ENCODE results near the gene SPOCK1.

The SPOCK1 gene

DNA sequence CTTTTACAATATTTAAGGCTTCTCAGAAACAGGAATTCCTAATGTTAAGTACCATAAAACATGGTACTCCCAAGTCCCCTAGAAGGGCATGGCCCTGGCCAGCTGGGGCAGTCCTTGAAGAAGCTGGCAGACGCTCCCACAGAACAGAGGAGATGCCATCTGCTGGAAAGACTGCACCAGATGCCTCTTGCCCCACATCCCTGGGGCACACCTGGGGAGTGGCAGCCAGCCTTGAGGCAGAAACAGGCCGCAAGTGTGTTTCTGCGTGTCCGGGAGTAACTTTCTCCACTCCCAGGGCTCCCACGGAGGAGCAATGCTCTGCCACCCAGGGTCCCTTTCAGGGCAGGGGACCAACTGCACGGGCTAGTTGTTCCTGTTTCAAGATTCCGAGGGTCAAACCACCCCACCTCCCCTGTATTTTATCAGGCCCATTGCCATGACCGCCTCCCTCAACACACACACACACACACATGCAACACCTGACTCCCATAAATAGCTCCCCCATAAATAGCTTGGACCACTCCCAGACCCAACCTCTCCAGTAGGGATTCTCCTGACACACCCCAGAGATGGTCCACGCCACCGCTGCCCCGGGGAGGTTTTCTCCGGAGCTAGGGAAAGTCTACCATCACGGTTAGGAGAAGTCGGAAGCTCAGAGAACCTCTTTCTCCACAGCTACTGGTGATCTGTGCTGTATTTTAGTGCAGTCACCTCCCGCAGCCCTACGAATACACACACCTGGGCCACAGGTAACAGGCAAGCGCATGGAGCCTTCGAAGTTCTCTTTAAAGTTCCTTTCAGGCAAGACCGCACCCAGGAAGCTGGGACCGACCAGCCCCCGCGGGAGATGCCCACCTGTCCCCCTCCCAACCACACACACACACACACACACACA is 1.5 kb downstream of the SPOCK1 start:
- Histone ChIP-seq H3K4me3 (ENCODE audit: low read depth in 1 of 5, low read length in 5 of 5) (peak overlapping the region in 4 of 5 donors; percentile 52 to 68 (median 60)), H3K9me3 (ENCODE audit: control insufficient read depth in 5 of 5, low read length in 5 of 5) (no peaks in the 10 kb centered on the region), H3K4me1 (ENCODE audit: control insufficient read depth in 5 of 5, insufficient read depth in 5 of 5, low read length in 5 of 5) (peaks cover 0 to 14% (median 10%) of the 10 kb centered on the region in 5 donors), H3K9ac (ENCODE audit: low read length in 5 of 5) (no peak overlapping the region), H3K27ac (ENCODE audit: low read depth, low read length) (no peak overlapping the region), H3K36me3 (ENCODE audit: control insufficient read depth in 5 of 5, insufficient read depth in 5 of 5, low read length in 5 of 5) (no peaks in the 10 kb centered on the region), H3K27me3 (ENCODE audit: control insufficient read depth in 5 of 5, insufficient read depth in 4 of 5, low read length in 5 of 5) (peaks cover 10 to 20% (median 12%) of the 10 kb centered on the region in 5 donors)

DNA sequence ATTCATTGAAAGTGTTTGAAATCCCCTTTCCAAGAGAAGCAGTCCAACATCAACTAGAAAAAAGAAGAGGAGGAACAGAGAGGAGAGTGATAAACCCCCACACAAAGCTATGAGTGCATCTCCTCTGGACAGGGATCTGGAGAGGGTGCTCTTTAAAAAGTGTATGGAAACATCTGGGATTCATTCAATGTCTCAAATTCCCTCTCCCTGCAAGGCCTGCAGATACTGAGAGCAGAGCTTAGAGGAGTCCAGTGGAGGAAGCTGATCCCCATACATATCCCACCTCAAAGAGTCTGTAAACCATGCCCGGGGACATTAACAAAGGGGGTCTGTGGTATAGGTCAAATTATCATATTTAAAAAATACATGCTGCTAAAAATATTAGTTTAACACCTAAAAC is 2.2 kb downstream of the SPOCK1 start:
- Histone ChIP-seq H3K27ac (ENCODE audit: low read depth, low read length) (no peak overlapping the region), H3K4me3 (ENCODE audit: low read depth in 1 of 5, low read length in 5 of 5) (no peak overlapping the region), H3K36me3 (ENCODE audit: control insufficient read depth in 5 of 5, insufficient read depth in 5 of 5, low read length in 5 of 5) (no peaks in the 10 kb centered on the region), H3K27me3 (ENCODE audit: control insufficient read depth in 5 of 5, insufficient read depth in 4 of 5, low read length in 5 of 5) (peaks cover 10 to 18% (median 12%) of the 10 kb centered on the region in 5 donors), H3K4me1 (ENCODE audit: control insufficient read depth in 5 of 5, insufficient read depth in 5 of 5, low read length in 5 of 5) (peaks cover 0 to 14% (median 10%) of the 10 kb centered on the region in 5 donors), H3K9ac (ENCODE audit: low read length in 5 of 5) (no peak overlapping the region), H3K9me3 (ENCODE audit: control insufficient read depth in 5 of 5, low read length in 5 of 5) (no peaks in the 10 kb centered on the region)

DNA sequence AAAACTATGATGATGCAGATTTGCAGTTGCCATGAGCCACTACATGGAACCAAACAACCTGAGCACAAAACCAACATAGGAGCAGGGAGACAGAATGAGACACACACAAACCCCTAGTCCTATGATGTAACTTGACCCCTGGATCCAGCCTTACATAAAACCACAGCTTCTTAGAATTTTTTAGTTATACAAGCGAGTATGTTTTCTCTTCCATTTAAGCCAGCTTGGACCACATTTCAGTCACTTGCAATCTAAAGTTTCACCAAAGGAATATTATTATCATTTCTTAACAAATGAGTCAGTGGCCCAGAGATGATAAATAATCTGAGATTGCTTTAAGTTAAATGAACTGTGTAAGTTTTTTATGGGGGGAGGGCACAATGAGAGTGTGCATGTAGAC is 6.8 kb downstream of the SPOCK1 start:
- no peak overlapping the region for H3K4me3 ChIP-seq (ENCODE audit: low read depth in 1 of 5, low read length in 5 of 5)
- no peaks in the 10 kb centered on the region for H3K9me3 ChIP-seq (ENCODE audit: control insufficient read depth in 5 of 5, low read length in 5 of 5)
- no peaks in the 10 kb centered on the region for H3K4me1 ChIP-seq (ENCODE audit: control insufficient read depth in 5 of 5, insufficient read depth in 5 of 5, low read length in 5 of 5)
- H3K27ac ChIP-seq (ENCODE audit: low read depth, low read length) = no peak overlapping the region
- H3K9ac ChIP-seq (ENCODE audit: low read length in 5 of 5) = no peak overlapping the region
- H3K36me3 ChIP-seq (ENCODE audit: control insufficient read depth in 5 of 5, insufficient read depth in 5 of 5, low read length in 5 of 5) = no peaks in the 10 kb centered on the region
- peaks cover 0 to 2% (median under 1%) of the 10 kb centered on the region in 5 donors for H3K27me3 ChIP-seq (ENCODE audit: control insufficient read depth in 5 of 5, insufficient read depth in 4 of 5, low read length in 5 of 5)

DNA sequence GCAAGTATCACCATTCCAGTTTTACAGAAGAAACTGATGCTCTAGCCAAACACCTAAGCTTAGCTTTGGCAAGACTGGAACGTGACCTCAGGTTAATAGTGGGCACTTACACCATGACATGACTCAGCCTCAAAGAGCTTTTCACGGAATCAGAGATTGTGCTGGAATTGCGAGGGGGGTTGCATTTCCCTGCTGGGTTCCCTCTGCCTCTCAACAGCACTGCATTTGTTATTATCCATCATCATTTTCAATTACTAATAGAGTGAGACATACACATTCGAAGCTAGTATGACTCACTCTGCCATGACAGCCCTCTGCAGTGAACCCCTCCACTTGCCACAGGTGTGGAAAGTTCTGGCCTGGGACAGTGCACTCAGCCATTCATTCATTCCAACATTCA is 8.0 kb downstream of the SPOCK1 start:
- no peak overlapping the region for H3K27ac ChIP-seq (ENCODE audit: low read depth, low read length)
- H3K9ac ChIP-seq (ENCODE audit: low read length in 5 of 5) = no peak overlapping the region

DNA sequence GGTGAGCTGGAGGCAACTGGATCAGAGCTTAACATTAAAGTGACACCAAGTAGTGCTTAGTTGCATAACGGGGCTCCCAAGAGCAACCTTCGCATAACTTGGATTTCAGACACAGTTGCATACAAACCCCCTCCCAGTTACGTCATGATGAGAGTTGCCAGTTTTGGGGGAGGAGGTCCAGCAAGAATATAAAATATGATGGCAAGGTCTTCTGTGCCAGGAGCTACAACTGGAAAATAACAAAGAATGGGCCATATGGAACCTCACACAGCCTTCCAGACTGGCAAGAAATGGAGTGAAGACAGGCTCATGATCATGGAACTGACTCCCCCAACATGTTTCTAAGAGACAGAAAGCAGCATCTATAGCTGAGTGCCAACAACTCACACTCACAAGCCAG is 8.5 kb downstream of the SPOCK1 start:
- Histone ChIP-seq H3K4me1 (ENCODE audit: control insufficient read depth in 5 of 5, insufficient read depth in 5 of 5, low read length in 5 of 5) (no peaks in the 10 kb centered on the region), H3K4me3 (ENCODE audit: low read depth in 1 of 5, low read length in 5 of 5) (no peak overlapping the region), H3K27me3 (ENCODE audit: control insufficient read depth in 5 of 5, insufficient read depth in 4 of 5, low read length in 5 of 5) (no peaks in the 10 kb centered on the region), H3K9ac (ENCODE audit: low read length in 5 of 5) (no peak overlapping the region), H3K27ac (ENCODE audit: low read depth, low read length) (no peak overlapping the region), H3K9me3 (ENCODE audit: control insufficient read depth in 5 of 5, low read length in 5 of 5) (no peaks in the 10 kb centered on the region), H3K36me3 (ENCODE audit: control insufficient read depth in 5 of 5, insufficient read depth in 5 of 5, low read length in 5 of 5) (no peaks in the 10 kb centered on the region)

More for the DNA sequence above, 8.0 kb downstream of the SPOCK1 start:
- Histone ChIP-seq H3K4me1 (ENCODE audit: control insufficient read depth in 5 of 5, insufficient read depth in 5 of 5, low read length in 5 of 5) (no peaks in the 10 kb centered on the region), H3K36me3 (ENCODE audit: control insufficient read depth in 5 of 5, insufficient read depth in 5 of 5, low read length in 5 of 5) (no peaks in the 10 kb centered on the region), H3K9me3 (ENCODE audit: control insufficient read depth in 5 of 5, low read length in 5 of 5) (no peaks in the 10 kb centered on the region), H3K4me3 (ENCODE audit: low read depth in 1 of 5, low read length in 5 of 5) (no peak overlapping the region), H3K27me3 (ENCODE audit: control insufficient read depth in 5 of 5, insufficient read depth in 4 of 5, low read length in 5 of 5) (no peaks in the 10 kb centered on the region)

DNA sequence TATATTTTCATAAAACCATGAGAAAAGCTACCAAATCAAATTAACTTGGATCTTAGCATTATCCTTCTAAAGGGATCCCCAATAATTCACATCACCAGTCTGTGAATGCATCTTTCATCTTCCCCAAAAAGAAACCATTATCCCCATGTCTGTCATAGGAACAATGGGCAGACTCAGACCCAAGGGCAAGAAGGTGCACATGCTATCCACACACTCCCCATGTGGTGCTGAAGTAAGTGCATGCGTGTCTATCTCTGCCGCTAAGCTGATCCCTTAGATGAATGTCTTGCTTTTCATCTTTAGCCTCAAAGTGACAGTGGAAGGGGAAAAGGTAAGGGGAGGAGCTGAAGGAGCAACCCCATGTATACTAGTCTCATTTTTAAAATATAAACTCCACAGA is 10.2 kb downstream of the SPOCK1 start:
- no peaks in the 10 kb centered on the region for H3K9me3 ChIP-seq (ENCODE audit: control insufficient read depth in 5 of 5, low read length in 5 of 5)
- no peaks in the 10 kb centered on the region for H3K27me3 ChIP-seq (ENCODE audit: control insufficient read depth in 5 of 5, insufficient read depth in 4 of 5, low read length in 5 of 5)
- H3K36me3 ChIP-seq (ENCODE audit: control insufficient read depth in 5 of 5, insufficient read depth in 5 of 5, low read length in 5 of 5) = no peaks in the 10 kb centered on the region
- H3K4me3 ChIP-seq (ENCODE audit: low read depth in 1 of 5, low read length in 5 of 5) = no peak overlapping the region
- no peak overlapping the region for H3K9ac ChIP-seq (ENCODE audit: low read length in 5 of 5)
- no peak overlapping the region for H3K27ac ChIP-seq (ENCODE audit: low read depth, low read length)
- H3K4me1 ChIP-seq (ENCODE audit: control insufficient read depth in 5 of 5, insufficient read depth in 5 of 5, low read length in 5 of 5) = no peaks in the 10 kb centered on the region

DNA sequence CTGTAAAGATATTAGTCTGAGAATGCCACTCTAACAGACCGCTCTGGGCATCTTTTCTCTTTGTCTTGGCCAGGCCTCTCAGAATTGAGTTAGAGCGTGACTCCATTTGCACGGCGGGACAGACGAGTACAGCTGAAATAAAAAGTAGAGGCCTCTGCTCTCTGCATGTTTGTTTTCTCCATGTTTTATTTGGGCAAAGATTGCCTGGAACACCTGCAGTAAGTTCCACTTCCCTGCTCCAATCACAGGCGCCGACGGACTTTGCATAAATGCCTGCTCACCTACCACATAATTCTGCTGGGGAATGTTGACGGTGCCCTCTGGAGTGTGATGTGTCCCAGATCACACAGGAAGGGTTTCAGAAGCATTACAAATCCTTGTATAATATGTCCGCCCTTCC is 10.6 kb downstream of the SPOCK1 start:
- Histone ChIP-seq H3K9me3 (ENCODE audit: control insufficient read depth in 5 of 5, low read length in 5 of 5) (no peaks in the 10 kb centered on the region), H3K27me3 (ENCODE audit: control insufficient read depth in 5 of 5, insufficient read depth in 4 of 5, low read length in 5 of 5) (no peaks in the 10 kb centered on the region), H3K36me3 (ENCODE audit: control insufficient read depth in 5 of 5, insufficient read depth in 5 of 5, low read length in 5 of 5) (no peaks in the 10 kb centered on the region), H3K27ac (ENCODE audit: low read depth, low read length) (no peak overlapping the region), H3K4me3 (ENCODE audit: low read depth in 1 of 5, low read length in 5 of 5) (no peak overlapping the region), H3K4me1 (ENCODE audit: control insufficient read depth in 5 of 5, insufficient read depth in 5 of 5, low read length in 5 of 5) (no peaks in the 10 kb centered on the region), H3K9ac (ENCODE audit: low read length in 5 of 5) (no peak overlapping the region)

DNA sequence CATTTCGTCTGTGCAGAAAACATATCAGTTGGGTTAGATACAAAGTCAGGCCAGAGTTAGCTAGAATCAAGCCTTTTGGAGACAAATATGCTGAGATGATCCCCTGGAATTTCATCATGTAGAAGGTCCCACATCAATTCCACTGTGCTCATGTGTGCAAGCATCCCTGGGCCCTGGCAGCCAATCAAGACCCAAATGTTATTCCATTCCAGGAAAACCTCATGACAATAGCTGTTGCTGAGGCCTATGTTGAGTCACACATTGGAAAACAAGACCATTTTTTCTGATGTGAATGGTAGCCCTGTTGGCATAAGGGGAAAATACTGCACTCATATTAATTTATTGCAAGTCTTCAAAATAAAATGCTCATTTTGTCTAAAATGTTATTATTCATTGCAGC is 11.5 kb downstream of the SPOCK1 start:
- H3K9me3 ChIP-seq (ENCODE audit: control insufficient read depth in 5 of 5, low read length in 5 of 5) = no peaks in the 10 kb centered on the region
- H3K4me1 ChIP-seq (ENCODE audit: control insufficient read depth in 5 of 5, insufficient read depth in 5 of 5, low read length in 5 of 5) = no peaks in the 10 kb centered on the region
- H3K36me3 ChIP-seq (ENCODE audit: control insufficient read depth in 5 of 5, insufficient read depth in 5 of 5, low read length in 5 of 5) = no peaks in the 10 kb centered on the region
- H3K27me3 ChIP-seq (ENCODE audit: control insufficient read depth in 5 of 5, insufficient read depth in 4 of 5, low read length in 5 of 5) = no peaks in the 10 kb centered on the region
- H3K27ac ChIP-seq (ENCODE audit: low read depth, low read length) = no peak overlapping the region
- no peak overlapping the region for H3K4me3 ChIP-seq (ENCODE audit: low read depth in 1 of 5, low read length in 5 of 5)
- no peak overlapping the region for H3K9ac ChIP-seq (ENCODE audit: low read length in 5 of 5)

DNA sequence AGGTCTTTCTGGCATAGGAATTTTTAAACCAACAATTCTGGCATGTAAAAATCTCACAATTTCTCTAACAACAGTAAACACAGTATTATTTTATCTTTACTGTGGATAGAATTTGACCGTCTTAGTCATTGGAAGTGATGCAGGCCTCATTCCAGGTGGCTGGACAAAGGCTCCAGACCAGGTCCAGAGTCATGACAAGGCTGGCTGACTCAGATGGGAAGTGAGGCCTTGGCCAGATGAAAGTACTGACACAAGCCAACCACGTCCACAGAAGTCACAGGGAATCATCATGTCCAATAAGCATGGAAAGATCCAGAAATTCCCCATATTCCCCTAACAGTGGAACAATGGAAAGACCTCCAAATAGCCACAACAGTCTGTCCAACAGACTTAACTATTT is 12.4 kb downstream of the SPOCK1 start:
- Histone ChIP-seq H3K36me3 (ENCODE audit: control insufficient read depth in 5 of 5, insufficient read depth in 5 of 5, low read length in 5 of 5) (no peaks in the 10 kb centered on the region), H3K9ac (ENCODE audit: low read length in 5 of 5) (no peak overlapping the region), H3K27ac (ENCODE audit: low read depth, low read length) (no peak overlapping the region), H3K27me3 (ENCODE audit: control insufficient read depth in 5 of 5, insufficient read depth in 4 of 5, low read length in 5 of 5) (no peaks in the 10 kb centered on the region), H3K4me1 (ENCODE audit: control insufficient read depth in 5 of 5, insufficient read depth in 5 of 5, low read length in 5 of 5) (no peaks in the 10 kb centered on the region), H3K9me3 (ENCODE audit: control insufficient read depth in 5 of 5, low read length in 5 of 5) (no peaks in the 10 kb centered on the region), H3K4me3 (ENCODE audit: low read depth in 1 of 5, low read length in 5 of 5) (no peak overlapping the region)

DNA sequence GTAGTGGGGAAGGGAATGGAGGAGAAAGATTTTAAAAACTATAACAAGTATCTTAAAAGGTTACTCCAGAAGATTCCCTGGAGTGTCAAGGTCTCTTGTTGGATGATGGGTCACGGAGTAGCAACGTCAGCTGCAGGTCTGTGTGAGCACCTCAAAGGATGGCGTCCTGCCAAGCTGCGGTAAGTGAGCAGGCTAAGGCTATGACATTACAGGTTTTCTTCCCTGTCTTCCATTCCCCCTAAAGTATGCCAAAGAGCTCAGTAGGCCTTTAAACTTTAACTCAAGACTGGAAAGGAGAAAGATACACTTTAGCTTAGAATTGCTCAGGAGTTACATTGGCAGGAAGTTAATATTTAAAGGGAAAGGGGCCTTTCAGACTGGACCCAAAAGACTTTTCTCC is 17.5 kb downstream of the SPOCK1 start:
- no peaks in the 10 kb centered on the region for H3K36me3 ChIP-seq (ENCODE audit: control insufficient read depth in 5 of 5, insufficient read depth in 5 of 5, low read length in 5 of 5)
- no peak overlapping the region for H3K9ac ChIP-seq (ENCODE audit: low read length in 5 of 5)
- H3K4me1 ChIP-seq (ENCODE audit: control insufficient read depth in 5 of 5, insufficient read depth in 5 of 5, low read length in 5 of 5) = no peaks in the 10 kb centered on the region
- no peak overlapping the region for H3K4me3 ChIP-seq (ENCODE audit: low read depth in 1 of 5, low read length in 5 of 5)
- H3K27ac ChIP-seq (ENCODE audit: low read depth, low read length) = no peak overlapping the region
- H3K9me3 ChIP-seq (ENCODE audit: control insufficient read depth in 5 of 5, low read length in 5 of 5) = no peaks in the 10 kb centered on the region
- no peaks in the 10 kb centered on the region for H3K27me3 ChIP-seq (ENCODE audit: control insufficient read depth in 5 of 5, insufficient read depth in 4 of 5, low read length in 5 of 5)
